Suprapubic skin (tissue), 3 donors: ENCODE data around the gene CHRM3.

Experiments
- CTCF ChIP-seq, 2 donors: fragments of 200-600 bp in 1 of 2; fragments of 450-650 bp in 1 of 2; sonication (generic) in 1 of 2; IDR thresholded peaks; one replicate each; pipeline ENCODE4 v1.5.1; 2016 to 2019; ENCODE audit warnings: antibody characterized with exemption in 2 of 2, mild to moderate bottlenecking in 1 of 2, moderate library complexity in 1 of 2
- POLR2A ChIP-seq, 2 donors: fragments of 450-650 bp; IDR thresholded peaks; one replicate each; pipeline ENCODE4 v1.6.1; 2017; ENCODE audit warnings: antibody characterized with exemption in 2 of 2, mild to moderate bottlenecking in 2 of 2, moderate library complexity in 2 of 2

- TF ChIP-seq CTCF (IDR thresholded peaks at IDR 0.05) (no peak), POLR2A (IDR thresholded peaks at IDR 0.05) (no peak)
Measured at GRCh38 chr1:239413916-239414315, 27.5 kb downstream of the CHRM3 start.
